GM18909 (cell line): ENCODE measurements around the gene CDK19.
"Not testable (repeated sequence)": the region's sequence is repeated elsewhere in the genome, so short reads cannot be mapped to it uniquely, and the experiment has no call there.

Experiments used
- ATAC-seq: cut with Tn5 transposase; IDR thresholded peaks from one replicate; pipeline ENCODE4 v1.9.1; 2021; ENCODE audit warnings: mild to moderate bottlenecking; ENCODE audit not compliant: unreplicated experiment, poor library complexity

CDK19 gene

GRCh38 chr6:110815411-110816409 lies at the start of gene CDK19:
Gene CDK19, minus strand, starts transcription at chr6:110815469. Its CDS starts 333 bp downstream, at chr6:110815136.
- ATAC-seq, result peak; percentile 76

DNA sequence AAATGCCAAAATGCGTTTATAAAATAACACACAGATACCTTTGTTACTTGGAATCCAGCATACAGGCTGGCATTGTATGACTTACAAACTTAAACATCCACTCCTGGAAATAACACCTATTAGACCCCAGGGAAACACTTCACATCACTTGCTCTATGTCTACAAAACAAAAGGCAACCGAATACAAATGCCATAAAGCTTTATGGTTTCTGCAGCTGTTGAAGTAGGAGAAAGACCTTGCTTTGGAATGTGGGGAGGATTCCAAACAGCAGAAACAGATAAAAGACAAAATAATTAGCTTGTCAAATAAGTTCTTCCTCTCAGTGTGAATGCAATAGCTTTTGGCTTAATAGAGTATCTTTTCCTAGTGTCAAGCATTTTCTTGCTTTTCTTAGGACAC lies 49.6 kb upstream of the CDK19 start:
- ATAC-seq, result no peak

DNA sequence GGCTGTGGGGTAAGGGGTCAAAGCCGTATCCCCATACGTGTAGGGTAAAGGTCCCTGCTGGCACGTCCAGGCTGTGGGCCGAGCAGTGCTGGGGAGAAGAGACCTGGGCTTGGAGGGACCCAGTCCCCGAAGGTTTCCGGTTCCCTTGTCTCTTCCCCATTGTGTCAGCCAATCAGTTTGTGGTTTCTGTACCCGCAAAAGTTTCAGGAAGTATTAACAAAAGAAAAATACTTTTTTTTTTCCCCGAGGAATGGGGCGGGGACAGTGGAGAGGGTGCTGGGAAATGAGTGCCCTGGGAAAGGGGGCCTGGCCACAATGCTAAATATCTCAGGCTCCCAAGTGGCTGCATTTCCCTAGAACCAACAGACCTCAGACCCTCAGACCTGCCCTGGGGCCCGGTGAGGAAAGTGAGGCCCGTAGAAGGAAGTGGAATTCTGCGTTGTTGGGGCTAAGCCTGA lies 44.1 kb upstream of the CDK19 start:
- peak; percentile 58 for ATAC-seq

DNA sequence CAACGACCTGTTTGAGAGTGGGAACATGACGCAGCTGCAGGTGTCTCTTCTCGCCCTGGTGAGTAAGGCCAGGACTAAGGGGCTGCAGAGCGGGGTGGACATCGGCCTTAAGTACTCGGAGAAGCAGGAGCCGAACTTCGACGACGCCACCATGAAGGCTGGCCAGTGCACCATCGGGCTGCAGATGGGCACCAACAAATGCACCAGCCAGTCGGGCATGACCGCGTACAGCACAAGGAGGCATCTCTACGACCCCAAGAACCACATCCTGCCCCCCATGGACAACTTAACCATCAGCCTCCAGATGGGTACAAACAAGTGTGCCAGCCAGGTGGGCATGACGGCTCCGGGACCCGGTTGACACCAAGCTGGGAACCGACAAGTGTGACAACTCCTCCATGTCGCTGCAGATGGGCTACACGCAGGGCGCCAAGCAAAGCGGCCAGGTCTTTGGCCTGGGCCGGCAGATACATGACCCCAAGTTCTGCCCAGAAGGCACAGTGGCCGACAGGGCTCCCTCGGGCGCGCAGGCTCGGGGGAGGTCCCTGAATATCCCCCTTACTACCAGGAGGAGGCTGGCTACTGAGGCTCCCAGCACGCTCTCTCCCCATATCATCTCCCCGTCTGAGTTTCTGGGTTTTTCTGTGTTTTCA lies 43.4 kb upstream of the CDK19 start:
- ATAC-seq, result no peak

GRCh38 chr6:110858016-110858415 lies 42.7 kb upstream of the CDK19 start:
- no peak for ATAC-seq

- no peak for ATAC-seq
These were observed 41.0 kb upstream of the CDK19 start for GRCh38 chr6:110856296-110856695.

GRCh38 chr6:110853754-110854477 lies 38.6 kb upstream of the CDK19 start:
- no peak for ATAC-seq

DNA sequence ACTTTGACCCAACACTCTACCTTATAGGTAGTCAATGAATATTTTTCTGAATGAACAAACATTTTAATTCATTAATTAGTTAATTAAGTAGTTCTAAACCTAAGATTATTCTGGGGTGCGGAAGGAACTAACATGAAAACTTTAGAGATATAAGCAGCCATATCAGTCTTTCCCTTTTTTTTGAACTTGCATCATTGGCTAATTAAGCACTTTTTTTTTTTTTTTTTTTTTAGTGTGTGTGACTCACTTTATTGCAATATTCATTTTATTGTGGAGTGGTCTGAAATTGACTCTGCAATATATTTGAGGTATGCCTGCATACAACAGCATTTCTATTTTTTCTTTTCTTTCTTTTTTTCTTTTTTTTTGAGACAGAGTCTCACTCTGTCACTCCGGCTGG lies 37.5 kb upstream of the CDK19 start:
- ATAC-seq, result no peak

DNA sequence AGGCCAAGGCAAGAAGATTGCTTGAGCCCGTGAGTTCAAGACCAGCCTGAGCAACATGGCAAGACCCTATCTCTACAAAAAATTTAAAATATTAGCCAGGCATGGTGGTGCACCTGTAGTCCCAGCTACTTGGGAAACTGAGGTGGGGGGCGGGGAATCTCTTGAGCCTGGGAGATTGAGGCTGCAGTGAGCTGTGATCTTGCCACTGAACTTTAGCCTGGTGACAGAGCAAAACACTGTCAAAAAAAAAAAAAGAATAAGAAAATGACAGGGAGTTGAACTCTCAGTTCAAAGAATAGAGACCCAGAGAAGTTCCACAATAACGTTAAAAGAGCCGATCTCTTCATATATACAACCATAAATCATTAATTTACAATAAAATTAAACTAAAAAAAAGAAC lies 34.5 kb upstream of the CDK19 start:
- no peak for ATAC-seq

DNA sequence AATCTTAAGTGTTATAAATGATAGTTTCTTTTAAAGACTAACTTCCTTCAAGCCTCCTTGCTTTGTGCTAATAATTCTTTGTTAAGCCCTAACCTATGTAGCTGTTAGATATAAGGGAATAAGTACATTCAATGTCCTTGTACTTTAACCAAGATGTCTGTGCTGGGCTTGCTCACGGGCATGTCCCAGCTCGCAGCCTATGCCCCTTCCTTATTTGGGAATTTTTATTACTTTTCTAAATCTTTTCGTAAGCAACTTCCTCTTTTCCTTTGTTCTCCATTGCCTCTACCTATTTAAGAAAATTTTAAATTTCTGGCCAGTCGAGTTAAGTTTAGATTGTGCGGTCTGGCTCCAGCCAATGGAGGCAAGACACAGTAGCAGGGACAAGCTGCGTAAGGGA lies 26.0 kb upstream of the CDK19 start:
- ATAC-seq, result no peak

DNA sequence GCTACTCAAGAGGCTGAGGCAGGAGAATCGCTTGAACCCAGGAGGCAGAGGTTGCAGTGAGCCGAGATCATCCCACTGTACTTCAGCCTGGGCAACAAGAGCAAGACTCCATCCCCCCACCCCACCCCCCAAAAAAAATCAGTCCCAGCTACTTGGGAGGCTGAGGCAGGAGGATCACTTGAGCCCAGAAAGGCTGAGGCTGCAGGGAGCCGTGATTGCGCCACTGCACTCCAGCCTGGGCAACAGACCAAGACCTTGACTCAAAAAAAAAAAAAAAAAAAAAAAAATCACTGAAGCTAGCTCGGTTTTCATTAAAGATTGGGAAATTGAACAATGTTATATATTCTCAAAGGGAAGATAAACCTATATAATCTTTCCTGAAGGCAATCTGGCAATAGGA lies 20.5 kb upstream of the CDK19 start:
- ATAC-seq, result not testable (repeated sequence)

- ATAC-seq, result no peak
These were observed 18.6 kb upstream of the CDK19 start for GRCh38 chr6:110833831-110834230.

DNA sequence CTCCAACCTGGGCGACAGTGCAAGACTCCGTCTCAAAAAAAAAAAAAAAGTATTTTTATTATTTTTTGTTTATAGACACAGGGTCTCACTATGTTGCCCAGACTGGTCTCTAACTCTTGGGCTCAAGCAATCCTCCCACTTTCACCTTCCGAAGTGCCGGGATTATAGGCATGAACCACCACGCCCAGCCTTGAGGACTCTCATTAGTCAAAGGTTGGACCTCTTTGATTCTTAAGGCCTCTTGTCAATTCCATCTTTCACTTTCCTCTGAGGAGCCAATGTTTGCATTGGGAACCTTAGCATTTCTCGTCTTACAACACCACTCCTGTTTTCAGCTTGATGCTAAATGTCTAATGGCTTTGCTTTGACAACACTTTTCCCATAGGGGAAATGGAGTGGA lies 16.1 kb upstream of the CDK19 start:
- no peak for ATAC-seq

DNA sequence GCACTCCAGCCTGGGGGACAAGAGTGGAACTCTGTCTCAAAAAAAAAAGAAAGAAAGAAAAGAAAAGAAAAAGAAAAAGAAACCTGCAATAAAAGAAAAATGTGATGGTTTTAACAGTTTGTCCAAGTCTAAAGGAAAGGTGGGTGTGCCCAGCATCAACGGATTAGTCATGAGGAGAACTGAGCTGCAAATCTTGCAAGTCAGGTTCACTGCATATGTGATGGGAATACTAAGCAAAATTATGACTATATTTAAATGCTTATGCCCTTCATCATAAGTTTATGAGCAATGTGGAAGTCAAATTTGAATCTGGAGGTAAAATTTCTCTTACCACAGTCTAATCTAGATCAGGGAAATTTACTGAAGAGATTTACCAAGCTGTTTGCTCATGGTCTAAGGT lies 13.1 kb upstream of the CDK19 start:
- ATAC-seq, result no peak

DNA sequence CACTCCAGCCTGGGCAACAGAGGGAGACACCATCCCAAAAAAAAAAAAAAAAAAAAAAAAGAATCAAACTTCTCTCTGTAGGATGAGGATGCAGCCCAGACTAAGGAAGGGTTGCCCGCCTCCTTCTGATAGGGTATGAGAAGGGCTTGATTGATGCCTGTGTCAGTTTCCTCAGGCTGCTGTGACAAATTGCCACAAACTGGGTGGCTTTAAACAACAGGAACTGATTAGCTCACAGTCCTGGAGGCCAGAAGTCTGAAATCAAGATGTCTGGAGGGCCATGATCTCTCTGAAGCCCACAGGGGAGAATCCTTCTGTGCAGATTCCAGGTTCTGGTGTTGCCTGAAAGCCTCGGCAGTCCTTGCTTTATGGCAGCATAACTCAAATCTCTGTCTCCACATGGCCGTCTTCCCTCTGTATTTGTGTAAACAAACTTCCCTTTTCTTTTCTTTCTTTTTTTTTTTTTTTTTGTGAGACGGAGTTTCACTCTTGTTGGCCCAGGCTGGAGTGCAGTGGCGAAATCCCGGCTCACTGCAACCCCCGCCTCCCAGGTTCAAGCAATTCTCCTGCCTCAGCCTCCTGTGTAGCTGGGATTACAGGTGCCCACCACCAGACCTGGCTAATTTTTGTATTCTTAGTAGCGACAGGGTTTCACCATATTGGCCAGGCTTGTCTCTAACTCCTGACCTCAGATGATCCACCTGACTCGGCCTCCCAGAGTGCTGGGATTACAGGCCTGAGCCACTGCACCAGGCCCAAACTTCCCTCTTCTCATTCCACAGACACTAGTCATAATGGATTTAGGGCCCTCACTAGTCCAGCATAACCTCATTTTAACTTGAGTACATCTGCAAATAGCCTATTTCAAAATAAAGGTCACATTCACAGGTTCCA lies 11.2 kb upstream of the CDK19 start:
- ATAC-seq, result no peak

GRCh38 chr6:110823146-110823545 lies 7.9 kb upstream of the CDK19 start:
- ATAC-seq, result no peak

DNA sequence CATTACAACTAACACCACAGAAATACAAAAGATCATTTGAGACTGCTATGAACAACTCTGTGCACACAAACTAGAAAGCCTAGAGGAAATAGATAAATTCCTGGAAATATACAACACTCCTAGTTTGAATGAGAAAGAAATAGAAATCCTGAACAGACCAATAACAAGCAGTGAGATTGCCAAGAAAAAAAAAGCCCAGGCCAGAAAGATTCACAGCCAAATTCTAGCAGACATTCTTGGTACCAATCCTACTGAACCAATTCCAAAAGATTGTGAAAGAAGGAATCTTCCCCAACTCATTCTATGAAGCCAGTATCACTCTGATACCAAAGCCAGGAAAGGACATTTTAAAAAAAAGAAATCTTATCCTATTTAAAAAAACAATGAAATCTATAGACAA lies 7.0 kb upstream of the CDK19 start:
- ATAC-seq, result no peak

GRCh38 chr6:110816677-110817076 lies 1.4 kb upstream of the CDK19 start:
- no peak for ATAC-seq

DNA sequence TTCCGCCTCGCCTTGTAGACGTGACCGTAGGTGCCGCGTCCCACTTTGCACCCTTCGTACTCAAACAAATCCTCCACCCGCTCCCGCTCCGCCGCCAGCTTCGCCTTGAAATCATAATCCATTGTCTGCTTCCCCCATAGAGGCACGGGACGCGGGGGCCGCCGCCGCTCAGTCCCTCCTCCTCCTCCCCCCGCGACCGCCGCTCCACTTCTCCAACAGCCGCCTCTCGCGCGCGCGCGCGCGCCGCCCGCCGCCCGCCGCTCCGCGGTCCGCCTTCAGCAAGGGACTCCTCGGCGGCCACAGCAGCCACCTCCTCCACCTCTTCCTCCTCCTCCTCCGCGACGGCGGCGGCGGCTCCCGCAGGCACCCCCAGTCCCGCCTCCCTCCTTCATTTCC lies 256 bp downstream of the CDK19 start:
- no peak for ATAC-seq
